ENCODE results near the gene ASIC4. TPM values are rescaled to one million over a fixed set of nuclear protein-coding genes. Genes with fewer than 3 reads are reported as not detected.
A peak's percentile ranks its signal among the peaks of the same experiment; 100 is the strongest.

ASIC4 gene
- total RNA-seq, 2 donors from 2014 or later: not detected

DNA sequence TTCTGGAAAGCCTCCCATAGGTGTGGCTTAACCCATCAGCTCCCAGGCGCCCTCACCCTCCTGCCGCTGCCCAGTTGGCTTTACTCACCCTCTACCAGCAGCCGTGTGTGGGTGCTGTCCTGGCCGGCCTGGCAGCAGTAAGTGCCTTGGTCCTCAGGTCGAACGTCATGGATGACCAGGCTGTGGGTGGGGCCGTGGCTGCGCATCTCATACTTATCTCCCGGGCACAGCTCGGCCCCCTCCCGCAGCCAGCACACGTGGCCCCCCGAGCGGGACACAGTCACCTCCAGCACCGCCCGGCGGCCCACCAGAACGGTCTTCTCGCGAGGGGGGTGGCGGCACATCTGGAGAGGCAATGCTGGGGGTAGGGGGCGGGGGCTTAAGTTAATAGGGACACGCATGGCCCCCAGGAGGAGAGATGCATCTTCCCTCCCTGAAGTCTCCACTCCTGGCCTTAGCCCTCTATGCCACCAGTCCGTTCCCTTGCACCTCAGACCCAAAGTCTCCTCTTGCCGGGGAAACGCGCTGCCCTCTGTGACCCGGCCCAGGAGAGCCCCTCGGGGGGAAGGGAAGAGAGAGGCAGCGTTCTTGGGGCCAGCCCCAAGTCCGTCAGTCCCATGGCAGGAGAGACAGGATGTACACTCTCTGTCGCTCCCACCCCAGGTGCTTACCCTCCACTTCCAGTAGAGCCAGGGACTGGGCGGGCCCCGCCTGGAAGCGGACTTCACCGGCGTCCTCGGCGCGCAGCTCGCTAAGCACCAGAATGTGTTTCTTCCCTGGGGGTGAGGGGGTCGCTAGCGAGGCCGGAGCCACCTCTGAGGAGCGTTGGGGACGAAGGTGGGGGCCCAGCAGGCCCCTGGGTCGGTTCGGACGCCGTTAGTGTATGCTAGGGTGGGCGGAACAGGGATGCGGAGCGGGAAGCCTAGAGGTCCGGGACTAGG lies 37.4 kb downstream of the ASIC4 start:
- peak; percentile 7 for ATAC-seq
- H3K4me1 ChIP-seq: peaks cover 18% of the 10 kb centered on the region
- intact Hi-C loops (cut with DNase I): no loop called here
- DNase-seq: peak in 2 of 4 donors; percentile 27 to 32
- WGBS, 2 donors: 16 to 17% methylated on average over 16 to 51 of the region's 54 CpGs
- no peaks in the 10 kb centered on the region for H3K27me3 ChIP-seq
- no peaks in the 10 kb centered on the region for H3K36me3 ChIP-seq (replicated peaks in 1 of 2; ENCODE audit: insufficient read depth in 1 of 2, low read depth in 2 of 2)
- peak overlapping the region in 3 of 4 donors; percentile 6 to 77 (median 52) for H3K27ac ChIP-seq
- H3K4me3 ChIP-seq: no peak overlapping the region
- H3K9me3 ChIP-seq: no peaks in the 10 kb centered on the region
- TF ChIP-seq, protein P1, sequence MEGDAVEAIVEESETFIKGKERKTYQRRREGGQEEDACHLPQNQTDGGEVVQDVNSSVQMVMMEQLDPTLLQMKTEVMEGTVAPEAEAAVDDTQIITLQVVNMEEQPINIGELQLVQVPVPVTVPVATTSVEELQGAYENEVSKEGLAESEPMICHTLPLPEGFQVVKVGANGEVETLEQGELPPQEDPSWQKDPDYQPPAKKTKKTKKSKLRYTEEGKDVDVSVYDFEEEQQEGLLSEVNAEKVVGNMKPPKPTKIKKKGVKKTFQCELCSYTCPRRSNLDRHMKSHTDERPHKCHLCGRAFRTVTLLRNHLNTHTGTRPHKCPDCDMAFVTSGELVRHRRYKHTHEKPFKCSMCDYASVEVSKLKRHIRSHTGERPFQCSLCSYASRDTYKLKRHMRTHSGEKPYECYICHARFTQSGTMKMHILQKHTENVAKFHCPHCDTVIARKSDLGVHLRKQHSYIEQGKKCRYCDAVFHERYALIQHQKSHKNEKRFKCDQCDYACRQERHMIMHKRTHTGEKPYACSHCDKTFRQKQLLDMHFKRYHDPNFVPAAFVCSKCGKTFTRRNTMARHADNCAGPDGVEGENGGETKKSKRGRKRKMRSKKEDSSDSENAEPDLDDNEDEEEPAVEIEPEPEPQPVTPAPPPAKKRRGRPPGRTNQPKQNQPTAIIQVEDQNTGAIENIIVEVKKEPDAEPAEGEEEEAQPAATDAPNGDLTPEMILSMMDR (IDR thresholded peaks at IDR 0.05): no peak
- TF ChIP-seq POLR2A (IDR thresholded peaks at IDR 0.05): no peak

DNA sequence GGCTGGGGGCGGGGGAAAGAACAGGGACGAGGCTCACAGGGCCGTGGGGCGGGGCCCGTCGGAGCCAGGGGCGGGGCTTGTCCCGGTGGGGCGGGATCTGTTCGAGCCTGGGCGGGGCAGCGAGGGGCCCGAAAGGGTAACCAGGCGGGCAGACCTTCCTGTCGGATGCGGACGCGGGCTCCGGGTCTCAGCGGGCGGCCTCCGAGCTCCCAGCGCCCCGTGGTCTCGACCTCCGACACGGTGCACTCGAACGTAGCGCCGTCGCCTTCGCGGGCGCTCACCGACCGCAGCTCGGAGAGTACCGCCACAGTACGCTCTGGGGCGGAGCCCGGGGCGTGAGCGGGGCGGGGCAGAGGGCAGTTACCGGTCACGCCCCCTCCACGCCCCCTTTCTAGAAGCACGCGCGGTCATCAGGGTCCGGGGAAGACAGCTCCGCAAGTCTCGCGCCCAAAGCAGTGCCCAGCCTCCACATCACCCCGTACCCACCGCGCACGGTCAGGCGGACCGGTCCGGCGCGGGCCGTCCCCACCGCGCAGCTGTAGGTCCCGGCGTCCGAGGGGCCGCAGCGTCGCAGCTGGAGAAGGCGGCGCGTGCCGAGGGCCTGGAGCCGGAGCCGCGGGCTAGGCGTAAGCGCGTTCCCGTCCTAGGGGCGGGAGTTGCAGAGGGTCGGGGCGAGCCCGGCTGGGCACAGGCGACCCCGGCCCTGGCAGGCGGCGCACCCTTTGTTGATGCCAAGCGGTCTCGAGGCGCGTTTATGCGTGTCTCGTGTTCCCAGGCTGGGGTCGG lies 38.3 kb downstream of the ASIC4 start:
- Histone ChIP-seq H3K36me3 (replicated peaks in 1 of 2; ENCODE audit: insufficient read depth in 1 of 2, low read depth in 2 of 2) (no peaks in the 10 kb centered on the region), H3K27ac (peak overlapping the region in 3 of 4 donors; percentile 6 to 77 (median 52)), H3K9me3 (no peaks in the 10 kb centered on the region), H3K4me3 (peak overlapping the region; percentile 30 to 44), H3K4me1 (peaks cover 18% of the 10 kb centered on the region), H3K27me3 (no peaks in the 10 kb centered on the region)
- 1% methylated on average over 15 to 95 of the region's 99 CpGs for WGBS, 2 donors
- TF ChIP-seq, protein P1 (IDR thresholded peaks at IDR 0.05): no peak
- TF ChIP-seq POLR2A (IDR thresholded peaks at IDR 0.05): peak in 1 of 3 donors; percentile 48
- peak; percentile 88 to 94 (median 90) for DNase-seq
- intact Hi-C loops (cut with DNase I): no loop called here
- peak; percentile 95 for ATAC-seq

DNA sequence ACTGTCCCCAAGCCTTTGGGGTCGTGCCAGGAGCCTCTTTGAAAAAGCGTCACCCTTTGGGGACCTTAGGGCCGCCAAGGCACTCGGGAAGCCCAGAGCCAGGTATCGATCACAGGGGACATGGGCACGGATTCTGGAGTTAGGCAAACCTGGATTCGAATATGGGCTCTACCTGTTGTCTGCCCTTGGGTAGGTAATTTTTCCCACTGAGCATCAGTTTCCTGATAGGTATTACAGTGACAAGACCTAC lies 38.8 kb downstream of the ASIC4 start:
- TF ChIP-seq, protein P1 (IDR thresholded peaks at IDR 0.05): no peak
- TF ChIP-seq POLR2A (IDR thresholded peaks at IDR 0.05): no peak
- Histone ChIP-seq H3K4me3 (peak overlapping the region in 1 of 2 donors; percentile 30), H3K4me1 (peaks cover 20% of the 10 kb centered on the region), H3K27ac (no peak overlapping the region), H3K27me3 (no peaks in the 10 kb centered on the region), H3K9me3 (no peaks in the 10 kb centered on the region), H3K36me3 (replicated peaks in 1 of 2; ENCODE audit: insufficient read depth in 1 of 2, low read depth in 2 of 2) (no peaks in the 10 kb centered on the region)
- 12 to 40% methylated on average over 1 to 7 of the region's 7 CpGs for WGBS, 2 donors
- DNase-seq: peak in 1 of 4 donors; percentile 37
- ATAC-seq: no peak
- intact Hi-C loops (cut with DNase I): no loop called here

DNA sequence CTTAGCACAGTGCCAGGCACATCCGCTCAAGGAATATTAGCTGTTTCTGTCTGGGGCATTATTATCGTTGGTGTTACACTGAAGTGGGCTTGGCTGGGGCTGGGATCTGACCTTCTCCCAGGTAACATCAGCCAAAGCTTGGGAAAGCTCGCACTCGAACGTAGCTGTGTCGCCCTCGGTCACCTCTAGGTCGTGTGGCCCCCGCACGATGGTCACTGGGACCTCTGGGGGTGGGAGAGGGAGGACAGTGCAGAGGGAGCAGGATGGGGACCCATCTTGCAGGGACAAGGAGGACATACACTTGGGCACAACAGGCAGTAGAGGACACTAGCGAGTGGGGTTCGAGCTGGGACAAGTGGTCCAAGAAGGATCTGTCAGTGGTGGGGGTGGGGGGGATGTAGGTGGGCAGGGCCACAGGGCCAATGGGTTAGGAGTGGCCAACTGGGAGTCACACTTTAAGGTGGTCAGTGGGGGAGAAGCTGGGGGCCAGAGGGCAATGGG lies 39.2 kb downstream of the ASIC4 start:
- Histone ChIP-seq H3K27ac (no peak overlapping the region), H3K27me3 (no peaks in the 10 kb centered on the region), H3K36me3 (replicated peaks in 1 of 2; ENCODE audit: insufficient read depth in 1 of 2, low read depth in 2 of 2) (no peaks in the 10 kb centered on the region), H3K4me1 (peaks cover 25% of the 10 kb centered on the region), H3K4me3 (no peak overlapping the region), H3K9me3 (no peaks in the 10 kb centered on the region)
- 70 to 74% methylated on average over 12 of the region's 12 CpGs for WGBS, 2 donors
- DNase-seq (no peak), ATAC-seq (no peak)
- intact Hi-C loops (cut with DNase I): no loop called here
- no peak for TF ChIP-seq POLR2A (IDR thresholded peaks at IDR 0.05)
- TF ChIP-seq, protein P1 (IDR thresholded peaks at IDR 0.05): no peak

Data from body of pancreas (tissue), 4 donors.